Measurements from ENCODE around the gene ZNF48.

The ZNF48 gene

DNA sequence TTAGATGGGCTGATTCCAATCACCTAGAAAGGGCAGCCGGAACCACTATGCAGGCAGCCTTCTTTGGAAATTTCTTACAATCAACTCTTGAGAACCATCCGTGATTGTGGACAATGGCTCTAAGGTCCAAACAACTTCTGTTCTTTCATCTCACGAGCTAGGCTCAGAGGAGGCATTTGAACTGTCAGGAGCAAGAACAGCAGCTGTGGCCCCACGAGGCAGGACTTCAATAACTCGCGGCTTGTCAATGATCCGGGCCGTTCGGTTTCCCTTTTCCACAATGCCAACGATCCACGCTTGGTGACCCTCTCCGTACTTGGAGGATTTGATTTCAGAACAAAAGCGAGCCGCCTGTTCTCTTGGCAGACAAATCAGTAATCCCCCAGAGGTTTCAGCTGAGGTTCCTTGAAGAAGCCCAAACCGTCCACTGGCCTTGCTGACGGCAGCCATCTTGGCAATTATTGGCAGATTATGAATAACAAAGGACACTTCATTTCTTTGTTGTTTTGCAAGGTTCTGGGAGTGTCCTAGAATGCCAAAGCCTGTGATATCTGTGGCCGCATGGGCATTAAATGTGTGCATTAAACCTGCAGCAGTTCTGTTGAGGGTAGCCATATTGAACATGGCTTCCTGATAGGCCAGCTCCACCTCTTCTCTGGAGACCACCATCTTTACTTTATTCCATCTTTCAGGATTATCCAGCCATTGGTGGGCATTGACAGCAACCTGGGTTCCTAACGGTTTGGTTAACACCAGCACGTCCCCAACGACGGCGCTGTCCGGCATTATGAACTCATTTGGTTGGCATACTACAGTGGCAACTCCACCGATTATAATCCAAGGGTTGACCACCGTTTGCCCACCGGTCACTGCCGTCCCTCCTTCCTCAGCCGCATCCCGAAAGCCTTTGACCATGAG is 49.3 kb downstream of the ZNF48 start:
- peak overlapping the region; percentile 77 for H3K27ac ChIP-seq
- peaks cover 13% of the 10 kb centered on the region for H3K36me3 ChIP-seq
- H3K4me3 ChIP-seq (ENCODE audit: low read depth, low read length), result peak overlapping the region; percentile 75
- peaks cover 7% of the 10 kb centered on the region for H3K9me3 ChIP-seq (ENCODE audit: severe bottlenecking)
- DNase-seq, result no peak
- no peaks in the 10 kb centered on the region for H3K27me3 ChIP-seq (ENCODE audit: insufficient read depth, low read depth, severe bottlenecking)
- TF ChIP-seq, protein P1, sequence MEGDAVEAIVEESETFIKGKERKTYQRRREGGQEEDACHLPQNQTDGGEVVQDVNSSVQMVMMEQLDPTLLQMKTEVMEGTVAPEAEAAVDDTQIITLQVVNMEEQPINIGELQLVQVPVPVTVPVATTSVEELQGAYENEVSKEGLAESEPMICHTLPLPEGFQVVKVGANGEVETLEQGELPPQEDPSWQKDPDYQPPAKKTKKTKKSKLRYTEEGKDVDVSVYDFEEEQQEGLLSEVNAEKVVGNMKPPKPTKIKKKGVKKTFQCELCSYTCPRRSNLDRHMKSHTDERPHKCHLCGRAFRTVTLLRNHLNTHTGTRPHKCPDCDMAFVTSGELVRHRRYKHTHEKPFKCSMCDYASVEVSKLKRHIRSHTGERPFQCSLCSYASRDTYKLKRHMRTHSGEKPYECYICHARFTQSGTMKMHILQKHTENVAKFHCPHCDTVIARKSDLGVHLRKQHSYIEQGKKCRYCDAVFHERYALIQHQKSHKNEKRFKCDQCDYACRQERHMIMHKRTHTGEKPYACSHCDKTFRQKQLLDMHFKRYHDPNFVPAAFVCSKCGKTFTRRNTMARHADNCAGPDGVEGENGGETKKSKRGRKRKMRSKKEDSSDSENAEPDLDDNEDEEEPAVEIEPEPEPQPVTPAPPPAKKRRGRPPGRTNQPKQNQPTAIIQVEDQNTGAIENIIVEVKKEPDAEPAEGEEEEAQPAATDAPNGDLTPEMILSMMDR (IDR thresholded peaks at IDR 0.05; ENCODE audit: low read depth, low read length), result no peak

DNA sequence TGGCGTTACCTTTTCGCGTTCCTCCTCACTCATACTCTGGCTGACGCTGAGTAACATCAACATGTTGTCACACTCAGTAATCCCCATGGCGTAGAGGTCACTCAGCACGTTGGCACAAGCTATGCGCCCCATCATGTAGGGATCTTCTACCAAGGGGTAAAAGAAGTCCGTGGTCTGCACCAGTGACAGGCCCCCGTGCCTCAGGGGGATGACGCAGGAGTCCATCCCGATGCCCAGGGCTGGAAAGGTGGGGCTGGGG is 49.9 kb downstream of the ZNF48 start:
- Histone ChIP-seq H3K9me3 (ENCODE audit: severe bottlenecking) (peaks cover 7% of the 10 kb centered on the region), H3K27me3 (ENCODE audit: insufficient read depth, low read depth, severe bottlenecking) (no peaks in the 10 kb centered on the region), H3K27ac (peak overlapping the region; percentile 77), H3K4me3 (ENCODE audit: low read depth, low read length) (peak overlapping the region; percentile 75), H3K36me3 (peaks cover 13% of the 10 kb centered on the region)
- no peak for DNase-seq
- TF ChIP-seq, protein P1 (IDR thresholded peaks at IDR 0.05; ENCODE audit: low read depth, low read length), result no peak

DNA sequence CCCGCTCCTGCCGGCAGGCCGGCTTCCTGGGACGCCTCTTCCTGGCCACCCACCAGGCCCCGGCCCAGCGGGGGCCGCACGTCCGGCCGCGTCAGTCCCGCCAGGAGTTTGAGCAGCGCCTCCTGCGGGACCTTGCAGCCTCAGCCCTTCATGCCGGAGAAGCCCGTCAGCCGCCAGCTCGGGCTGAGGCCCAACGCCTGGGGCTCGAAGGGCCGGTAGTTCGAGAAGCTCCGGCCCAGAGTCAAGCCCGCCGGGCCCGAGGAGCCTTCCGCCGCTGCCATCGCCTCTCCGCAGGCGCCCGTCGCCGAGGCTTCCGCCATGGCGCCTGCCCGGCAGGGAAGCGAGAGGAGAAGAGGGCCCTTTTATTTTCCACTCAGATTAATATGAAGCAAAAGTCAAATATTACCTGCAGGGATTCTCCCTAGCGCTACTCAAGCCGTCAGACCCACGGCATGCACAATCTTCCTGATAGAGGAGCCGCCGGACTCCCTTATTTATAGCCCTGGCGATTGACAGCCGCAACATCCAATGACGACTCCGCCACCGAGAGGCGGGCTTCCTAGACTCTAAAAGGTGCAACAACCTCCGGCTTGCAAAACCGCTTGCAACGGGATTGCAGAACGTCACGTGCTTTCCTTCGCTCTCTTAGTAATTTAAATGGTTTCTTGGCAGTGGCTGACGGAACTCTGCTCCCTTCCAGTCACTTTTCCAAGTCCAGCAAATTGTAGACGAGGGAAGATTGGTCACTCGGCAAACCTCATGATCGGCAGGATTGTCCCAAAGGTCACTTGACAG is 50.4 kb downstream of the ZNF48 start, which contains the start of gene SEPHS2:
Gene SEPHS2, minus strand, starts transcription at position 467 of the 795 bp plus-strand sequence. Its CDS starts 147 bp downstream, at position 320.
- DNase-seq, result peak; percentile 97
- H3K27ac ChIP-seq, result peak within 1 kb of the TSS; percentile 77
- peaks cover 7% of the 10 kb centered on the region for H3K9me3 ChIP-seq (ENCODE audit: severe bottlenecking)
- peak within 1 kb of the TSS; percentile 75 for H3K4me3 ChIP-seq (ENCODE audit: low read depth, low read length)
- peaks cover 13% of the 10 kb centered on the region for H3K36me3 ChIP-seq
- TF ChIP-seq, protein P1 (IDR thresholded peaks at IDR 0.05; ENCODE audit: low read depth, low read length), result peak; percentile 46
- no peaks in the 10 kb centered on the region for H3K27me3 ChIP-seq (ENCODE audit: insufficient read depth, low read depth, severe bottlenecking)

DNA sequence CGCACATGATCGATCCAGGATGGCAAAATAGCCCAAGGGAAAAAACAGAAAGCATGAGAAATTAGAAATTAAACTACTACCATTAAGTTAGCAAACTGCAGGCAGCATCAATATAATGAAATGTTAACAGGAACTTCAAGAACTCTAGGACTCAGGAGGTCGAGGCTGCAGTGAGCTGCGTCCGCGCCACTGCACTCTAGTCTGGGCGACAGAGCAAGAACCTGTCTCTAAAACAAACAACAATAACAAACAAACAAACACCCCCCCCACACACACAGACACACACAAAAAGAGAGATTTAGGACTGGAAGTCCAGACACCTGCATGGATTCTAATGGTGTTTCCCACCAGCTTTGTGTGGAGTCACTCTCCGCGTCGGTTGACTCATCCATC is 51.0 kb downstream of the ZNF48 start:
- DNase-seq, result no peak
- TF ChIP-seq, protein P1 (IDR thresholded peaks at IDR 0.05; ENCODE audit: low read depth, low read length), result no peak
- peaks cover 7% of the 10 kb centered on the region for H3K9me3 ChIP-seq (ENCODE audit: severe bottlenecking)
- no peaks in the 10 kb centered on the region for H3K27me3 ChIP-seq (ENCODE audit: insufficient read depth, low read depth, severe bottlenecking)
- peak overlapping the region; percentile 77 for H3K27ac ChIP-seq
- H3K4me3 ChIP-seq (ENCODE audit: low read depth, low read length), result peak overlapping the region; percentile 75
- H3K36me3 ChIP-seq, result peaks cover 13% of the 10 kb centered on the region

DNA sequence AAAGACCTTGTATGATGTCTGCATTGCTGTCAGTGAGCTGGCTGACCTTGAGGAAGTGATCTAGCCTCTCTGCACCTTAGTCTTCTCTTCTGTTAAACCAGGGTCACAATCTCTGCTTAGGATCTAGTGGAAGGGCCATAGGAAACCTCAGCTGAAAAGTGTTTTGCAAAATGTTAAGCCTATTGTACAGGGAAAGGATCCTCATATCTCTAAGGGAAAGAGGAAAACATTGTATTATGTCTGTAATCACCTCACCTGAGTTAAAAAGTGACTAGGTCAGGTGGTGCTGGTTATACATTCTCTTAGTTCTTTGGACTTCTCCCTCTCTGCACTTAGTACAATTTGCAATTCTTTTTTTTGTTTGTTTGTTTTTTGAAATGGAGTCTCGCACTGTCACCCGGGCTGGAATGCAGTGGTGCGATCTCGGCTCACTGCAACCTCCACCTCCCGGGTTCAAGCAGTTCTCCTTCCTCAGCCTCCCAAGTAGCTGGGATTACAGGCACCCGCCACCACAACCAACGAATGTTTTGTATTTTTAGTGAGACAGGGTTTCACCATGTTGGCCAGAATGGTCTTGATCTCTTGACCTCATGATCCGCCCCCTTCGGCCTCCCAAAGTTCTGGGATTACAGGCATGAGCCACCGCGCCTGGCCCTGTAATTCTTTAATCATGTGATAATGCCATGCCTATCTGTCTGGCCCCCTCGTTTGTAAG is 52.4 kb downstream of the ZNF48 start:
- H3K9me3 ChIP-seq (ENCODE audit: severe bottlenecking), result peaks cover 7% of the 10 kb centered on the region
- no peak for DNase-seq
- no peaks in the 10 kb centered on the region for H3K27me3 ChIP-seq (ENCODE audit: insufficient read depth, low read depth, severe bottlenecking)
- H3K27ac ChIP-seq, result no peak overlapping the region
- TF ChIP-seq, protein P1 (IDR thresholded peaks at IDR 0.05; ENCODE audit: low read depth, low read length), result no peak
- peaks cover 13% of the 10 kb centered on the region for H3K36me3 ChIP-seq
- no peak overlapping the region for H3K4me3 ChIP-seq (ENCODE audit: low read depth, low read length)
